Fibroblast of villous mesenchyme (primary cell): ENCODE results near the gene OTUB2. TPM values are rescaled to one million over a fixed set of nuclear protein-coding genes. Genes with fewer than 3 reads are reported as not detected.

Source experiments
- DNase-seq: peaks from one replicate; pipeline ENCODE4 v3.0.0-alpha.2; 2010; ENCODE audit warnings: low read depth
- H3K4me3 ChIP-seq: 2 replicates; pipeline ENCODE4 v1.5.1; 2011; ENCODE audit warnings: low read depth, mild to moderate bottlenecking, low read length
- total RNA-seq: library from RNA; depleted of rRNA; stranded (reverse); fragments of >200 nt; gene quantifications from 2 replicates; pipeline ENCODE4 v1.2.3, GENCODE V29; 2012
- TF ChIP-seq, protein P1 (sequence below): IDR thresholded peaks from 2 replicates; pipeline ENCODE4 v1.5.1; 2012; ENCODE audit warnings: low read depth, mild to moderate bottlenecking, low read length; ENCODE audit not compliant: insufficient read depth

The OTUB2 gene
- total RNA-seq, 1 donor, result 1.3 TPM

DNA sequence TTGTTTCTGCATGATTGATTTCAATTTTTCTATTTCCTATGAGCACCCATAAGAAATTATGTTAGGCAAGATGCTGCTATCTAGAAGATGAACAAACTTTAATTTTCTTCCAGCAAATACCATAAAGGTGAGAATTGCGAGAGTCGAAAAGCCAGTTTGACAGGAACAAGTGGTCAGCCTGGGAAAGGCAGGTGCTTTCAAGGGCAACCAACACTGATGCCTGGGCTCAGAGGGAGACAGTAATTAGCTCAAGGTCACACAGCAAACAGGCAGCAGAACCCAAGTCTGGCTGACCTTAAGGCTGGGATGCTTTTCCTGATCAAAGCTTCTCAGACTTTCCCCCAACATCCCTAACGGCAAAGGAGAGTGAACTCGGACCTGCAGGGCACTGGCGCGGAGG lies 6.8 kb upstream of the OTUB2 start:
- DNase-seq, result no peak
- H3K4me3 ChIP-seq, result no peak overlapping the region
- TF ChIP-seq, protein P1, sequence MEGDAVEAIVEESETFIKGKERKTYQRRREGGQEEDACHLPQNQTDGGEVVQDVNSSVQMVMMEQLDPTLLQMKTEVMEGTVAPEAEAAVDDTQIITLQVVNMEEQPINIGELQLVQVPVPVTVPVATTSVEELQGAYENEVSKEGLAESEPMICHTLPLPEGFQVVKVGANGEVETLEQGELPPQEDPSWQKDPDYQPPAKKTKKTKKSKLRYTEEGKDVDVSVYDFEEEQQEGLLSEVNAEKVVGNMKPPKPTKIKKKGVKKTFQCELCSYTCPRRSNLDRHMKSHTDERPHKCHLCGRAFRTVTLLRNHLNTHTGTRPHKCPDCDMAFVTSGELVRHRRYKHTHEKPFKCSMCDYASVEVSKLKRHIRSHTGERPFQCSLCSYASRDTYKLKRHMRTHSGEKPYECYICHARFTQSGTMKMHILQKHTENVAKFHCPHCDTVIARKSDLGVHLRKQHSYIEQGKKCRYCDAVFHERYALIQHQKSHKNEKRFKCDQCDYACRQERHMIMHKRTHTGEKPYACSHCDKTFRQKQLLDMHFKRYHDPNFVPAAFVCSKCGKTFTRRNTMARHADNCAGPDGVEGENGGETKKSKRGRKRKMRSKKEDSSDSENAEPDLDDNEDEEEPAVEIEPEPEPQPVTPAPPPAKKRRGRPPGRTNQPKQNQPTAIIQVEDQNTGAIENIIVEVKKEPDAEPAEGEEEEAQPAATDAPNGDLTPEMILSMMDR, result no peak

DNA sequence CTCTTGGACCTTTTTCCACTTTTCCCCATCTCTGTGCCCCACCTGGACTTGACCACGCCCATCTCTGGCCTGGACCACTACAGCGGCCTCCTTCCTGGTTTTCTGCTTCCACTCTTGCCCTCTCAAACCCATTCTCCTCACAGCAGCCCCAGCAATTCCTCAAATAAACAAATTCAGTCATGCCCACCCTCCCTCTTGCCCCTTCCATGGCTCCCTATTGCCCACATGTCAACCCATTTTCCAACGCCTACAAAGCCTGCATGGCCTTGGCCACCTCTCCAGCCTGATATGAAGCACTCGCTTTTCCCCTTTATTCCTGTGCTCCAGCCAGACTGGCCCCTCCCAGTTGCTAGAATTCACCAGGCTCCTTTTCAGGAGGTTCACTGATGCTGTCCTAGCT lies 5.9 kb upstream of the OTUB2 start:
- TF ChIP-seq, protein P1, result no peak
- DNase-seq, result no peak
- H3K4me3 ChIP-seq, result no peak overlapping the region

DNA sequence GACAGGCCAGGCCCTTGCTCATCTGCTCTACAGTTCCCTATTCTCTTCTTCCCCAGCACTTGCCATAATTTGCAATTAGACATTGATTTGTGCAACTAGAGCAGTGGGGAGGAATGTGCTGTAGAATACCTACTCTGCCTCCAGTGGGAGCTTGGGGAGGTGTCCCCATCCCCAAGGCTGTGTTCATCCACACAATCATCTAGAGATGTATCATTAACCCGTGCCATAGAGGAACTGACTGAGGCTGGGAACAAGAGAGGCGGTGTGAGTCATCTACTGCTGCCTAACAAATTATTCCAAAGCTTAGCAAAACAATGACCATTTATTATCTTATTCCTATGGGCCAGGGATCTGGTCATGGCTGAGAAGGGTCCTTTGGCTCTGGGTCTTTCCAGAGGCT lies 5.1 kb upstream of the OTUB2 start:
- DNase-seq, result no peak
- no peak overlapping the region for H3K4me3 ChIP-seq
- TF ChIP-seq, protein P1, result no peak

DNA sequence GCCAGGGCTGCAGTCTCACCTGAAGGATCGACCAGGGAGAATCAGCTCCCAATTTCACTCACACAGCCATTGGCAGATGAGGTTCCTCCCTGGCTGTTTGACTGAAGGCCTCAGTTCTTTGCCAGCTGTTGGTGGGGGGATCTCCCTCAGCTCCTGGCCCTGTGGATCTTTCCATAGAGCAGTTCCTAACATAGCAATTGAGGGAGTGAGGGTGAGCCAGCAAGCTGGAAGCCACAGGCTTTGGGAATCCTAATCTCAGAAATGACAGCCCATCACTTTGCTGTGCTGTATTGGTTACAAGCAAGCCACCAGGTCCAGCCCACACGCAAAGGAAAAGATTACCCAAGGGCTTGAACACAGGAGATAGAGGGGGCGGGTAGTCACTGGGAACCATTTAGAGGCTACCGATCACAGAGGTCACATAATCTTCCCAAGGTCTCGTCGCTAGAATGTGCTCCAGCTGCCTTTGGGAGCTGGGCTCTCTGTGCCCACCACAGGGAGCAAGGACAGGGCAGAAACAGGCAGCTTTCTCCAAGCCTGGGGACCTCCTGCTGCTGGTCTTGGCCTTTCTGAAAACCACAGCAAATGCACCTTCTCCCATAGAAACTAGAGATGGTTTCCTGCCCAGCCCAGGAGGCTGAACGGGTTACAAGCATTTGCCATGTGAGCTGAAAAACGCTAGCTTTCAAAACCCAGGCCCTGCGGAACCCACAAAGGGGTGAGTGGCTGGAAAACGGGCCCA lies 4.6 kb upstream of the OTUB2 start:
- TF ChIP-seq, protein P1, result no peak
- no peak overlapping the region for H3K4me3 ChIP-seq
- no peak for DNase-seq

DNA sequence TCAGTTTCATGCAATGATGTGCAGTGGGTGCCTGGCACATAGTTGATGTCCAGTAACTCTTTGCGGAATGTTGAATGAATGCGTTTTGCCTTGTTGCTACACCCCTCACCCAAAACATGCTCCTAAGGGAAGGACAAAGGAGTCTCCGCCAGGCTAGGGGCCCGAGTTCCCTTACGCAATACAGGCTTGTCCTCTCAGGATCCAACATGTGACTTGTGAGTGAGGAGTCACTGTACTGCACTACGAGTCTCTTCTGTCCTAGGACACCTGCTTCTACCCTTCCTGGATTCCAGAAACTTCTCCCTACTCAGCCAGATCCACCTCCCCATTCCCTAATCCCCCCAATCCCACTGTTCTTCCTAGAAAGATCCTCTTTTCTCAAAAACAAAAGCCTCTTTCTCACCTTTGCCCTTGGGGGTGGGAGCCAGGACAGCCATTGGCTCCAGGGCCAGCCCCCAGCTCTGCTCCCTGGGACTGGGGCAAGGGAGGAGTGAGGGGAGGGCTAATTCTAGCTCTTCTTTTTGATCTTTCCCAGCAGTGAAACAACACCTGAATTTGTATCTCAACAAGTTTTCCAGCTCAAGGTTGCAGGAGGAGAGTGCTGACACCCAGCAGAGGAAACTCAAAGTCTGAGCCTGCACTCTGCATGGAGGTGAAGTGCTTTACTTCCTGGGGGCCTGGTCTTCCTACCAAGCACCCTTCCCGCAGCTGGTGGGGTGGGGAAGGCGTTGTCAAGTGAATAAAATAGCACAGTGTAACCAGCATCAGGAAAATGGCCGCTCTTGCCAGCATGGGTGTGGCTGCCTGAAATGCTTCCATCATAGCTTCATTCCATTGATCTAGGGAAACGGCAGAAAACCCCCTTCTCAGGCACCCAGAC lies 3.4 kb upstream of the OTUB2 start:
- DNase-seq, result no peak
- no peak overlapping the region for H3K4me3 ChIP-seq
- TF ChIP-seq, protein P1, result no peak

DNA sequence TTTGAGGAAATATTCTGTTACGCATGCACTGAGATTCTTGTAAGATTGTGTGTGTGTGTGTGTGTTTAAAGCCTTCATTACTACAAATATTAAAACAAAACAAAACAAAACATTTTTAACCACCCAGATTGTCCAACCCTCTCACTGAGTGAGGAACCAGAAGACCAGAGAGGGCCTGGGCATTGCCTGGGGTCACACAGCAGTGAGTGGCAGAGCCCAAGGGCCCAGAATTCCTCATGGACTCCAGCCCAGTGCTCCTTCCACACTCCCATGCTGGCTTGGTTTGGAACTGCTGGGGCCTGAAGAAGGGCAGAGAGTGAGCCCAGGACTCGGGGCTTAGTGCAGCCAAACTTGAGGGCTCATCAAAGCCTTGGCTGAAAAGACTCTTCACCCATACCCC lies 1.6 kb upstream of the OTUB2 start:
- DNase-seq, result no peak

More for the DNA sequence above, 1.6 kb upstream of the OTUB2 start:
- no peak overlapping the region for H3K4me3 ChIP-seq
- TF ChIP-seq, protein P1, result no peak
